ENCODE measurements around the gene XDH.

XDH gene

GRCh38 chr2:31363956-31364750, 50.4 kb downstream of the XDH start:
- no peaks in the 10 kb centered on the region for H3K36me3 ChIP-seq (replicated peaks; ENCODE audit: insufficient read depth, low read length)
- H4K20me1 ChIP-seq (ENCODE audit: insufficient read depth, low read length) = no peaks in the 10 kb centered on the region
- DNase-seq = no peak
- H3K9ac ChIP-seq (ENCODE audit: low read length) = no peak overlapping the region
- H3K9me2 ChIP-seq (replicated peaks; ENCODE audit: insufficient read depth, low read length) = no peaks in the 10 kb centered on the region
- no peaks in the 10 kb centered on the region for H3K79me2 ChIP-seq (ENCODE audit: low read length)
- no peaks in the 10 kb centered on the region for H3F3A ChIP-seq (ENCODE audit: insufficient read depth, low read length)
- no peak overlapping the region for H3K27ac ChIP-seq (ENCODE audit: low read length)
- H2AFZ ChIP-seq (ENCODE audit: low read length) = no peak overlapping the region
- TF ChIP-seq CTCF (IDR thresholded peaks at IDR 0.05; ENCODE audit: low read length) = no peak
- no peak for TF ChIP-seq EZH2 (optimal IDR thresholded peaks at IDR 0.05; ENCODE audit: low read depth, low read length)
- TF ChIP-seq EZH2phosphoT487 (IDR thresholded peaks at IDR 0.05; ENCODE audit: low read length) = no peak
- no peaks in the 10 kb centered on the region for H3K27me3 ChIP-seq (replicated peaks; ENCODE audit: insufficient read depth, low read length)
- no peaks in the 10 kb centered on the region for H3K4me1 ChIP-seq (ENCODE audit: low read length)
- H3K4me2 ChIP-seq (ENCODE audit: low read depth, low read length) = no peak overlapping the region
- H3K4me3 ChIP-seq (ENCODE audit: low read length) = no peak overlapping the region
- H3K9me3 ChIP-seq (replicated peaks; ENCODE audit: insufficient read depth, low read length) = no peaks in the 10 kb centered on the region

GRCh38 chr2:31362581-31362980, 52.0 kb downstream of the XDH start:
- Histone ChIP-seq H3K27ac (ENCODE audit: low read length) (no peak overlapping the region), H3K9me2 (replicated peaks; ENCODE audit: insufficient read depth, low read length) (no peaks in the 10 kb centered on the region), H3K9me3 (replicated peaks; ENCODE audit: insufficient read depth, low read length) (no peaks in the 10 kb centered on the region), H3K27me3 (replicated peaks; ENCODE audit: insufficient read depth, low read length) (no peaks in the 10 kb centered on the region), H3K4me3 (ENCODE audit: low read length) (no peak overlapping the region), H3K79me2 (ENCODE audit: low read length) (no peaks in the 10 kb centered on the region), H3F3A (ENCODE audit: insufficient read depth, low read length) (no peaks in the 10 kb centered on the region), H2AFZ (ENCODE audit: low read length) (no peak overlapping the region), H4K20me1 (ENCODE audit: insufficient read depth, low read length) (no peaks in the 10 kb centered on the region), H3K36me3 (replicated peaks; ENCODE audit: insufficient read depth, low read length) (no peaks in the 10 kb centered on the region), H3K9ac (ENCODE audit: low read length) (no peak overlapping the region), H3K4me2 (ENCODE audit: low read depth, low read length) (no peak overlapping the region), H3K4me1 (ENCODE audit: low read length) (no peaks in the 10 kb centered on the region)
- DNase-seq = no peak
- TF ChIP-seq EZH2phosphoT487 (IDR thresholded peaks at IDR 0.05; ENCODE audit: low read length) = no peak
- no peak for TF ChIP-seq CTCF (IDR thresholded peaks at IDR 0.05; ENCODE audit: low read length)
- no peak for TF ChIP-seq EZH2 (optimal IDR thresholded peaks at IDR 0.05; ENCODE audit: low read depth, low read length)

GRCh38 chr2:31359229-31359628, 55.3 kb downstream of the XDH start:
- no peak for TF ChIP-seq EZH2 (optimal IDR thresholded peaks at IDR 0.05; ENCODE audit: low read depth, low read length)
- no peak for TF ChIP-seq CTCF (IDR thresholded peaks at IDR 0.05; ENCODE audit: low read length)
- TF ChIP-seq EZH2phosphoT487 (IDR thresholded peaks at IDR 0.05; ENCODE audit: low read length) = no peak
- H2AFZ ChIP-seq (ENCODE audit: low read length) = no peak overlapping the region
- no peaks in the 10 kb centered on the region for H3F3A ChIP-seq (ENCODE audit: insufficient read depth, low read length)
- H3K27me3 ChIP-seq (replicated peaks; ENCODE audit: insufficient read depth, low read length) = no peaks in the 10 kb centered on the region
- H3K27ac ChIP-seq (ENCODE audit: low read length) = no peak overlapping the region
- H3K79me2 ChIP-seq (ENCODE audit: low read length) = no peaks in the 10 kb centered on the region
- no peaks in the 10 kb centered on the region for H3K9me3 ChIP-seq (replicated peaks; ENCODE audit: insufficient read depth, low read length)
- no peaks in the 10 kb centered on the region for H3K36me3 ChIP-seq (replicated peaks; ENCODE audit: insufficient read depth, low read length)
- H3K4me3 ChIP-seq (ENCODE audit: low read length) = no peak overlapping the region
- no peak overlapping the region for H3K4me2 ChIP-seq (ENCODE audit: low read depth, low read length)
- no peaks in the 10 kb centered on the region for H4K20me1 ChIP-seq (ENCODE audit: insufficient read depth, low read length)
- H3K9ac ChIP-seq (ENCODE audit: low read length) = no peak overlapping the region
- no peaks in the 10 kb centered on the region for H3K9me2 ChIP-seq (replicated peaks; ENCODE audit: insufficient read depth, low read length)
- no peak for DNase-seq
- H3K4me1 ChIP-seq (ENCODE audit: low read length) = no peaks in the 10 kb centered on the region

Data from MM.1S (cell line).